Stimulated activated naive CD8-positive, alpha-beta T cell treated with anti-CD3 and anti-CD28 coated beads, Interleukin-15, amount 100 ng/mL, for 72 hours (primary cell): ENCODE data around the gene SLC25A42.
"Not testable (repeated sequence)": the region's sequence is repeated elsewhere in the genome, so short reads cannot be mapped to it uniquely, and the experiment has no call there.

Source experiments
- ATAC-seq: fragments of 150-1000 bp; cut with Tn5 transposase; 2 replicates; pipeline ENCODE4 v1.10.0; 2021; ENCODE audit warnings: mild to moderate bottlenecking, moderate library complexity
- DNase-seq, 2 donors: peaks; one replicate each; pipeline ENCODE4 v3.0.0; 2021 to 2022
- H3K27ac Mint-ChIP-seq, 2 donors: one replicate each; pipeline ENCODE4 v1.8.0; 2022; ENCODE audit warnings: mild to moderate bottlenecking in 2 of 2, mixed read lengths in 2 of 2, moderate library complexity in 2 of 2
- H3K27me3 Mint-ChIP-seq: one replicate; pipeline ENCODE4 v1.8.0; 2022; ENCODE audit warnings: mixed read lengths
- H3K4me1 Mint-ChIP-seq: one replicate; pipeline ENCODE4 v1.8.0; 2022; ENCODE audit warnings: mild to moderate bottlenecking, mixed read lengths
- H3K4me3 Mint-ChIP-seq, 2 donors: one replicate each; pipeline ENCODE4 v1.8.0; 2022; ENCODE audit warnings: mild to moderate bottlenecking in 2 of 2, mixed read lengths in 2 of 2, moderate library complexity in 1 of 2
- H3K9me3 Mint-ChIP-seq, 2 donors: one replicate each; pipeline ENCODE4 v1.8.0; 2022; ENCODE audit warnings: mixed read lengths in 2 of 2

The SLC25A42 gene

GRCh38 chr19:19076476-19076875 lies 12.7 kb downstream of the SLC25A42 start:
- no peak overlapping the region for H3K27ac Mint-ChIP-seq

GRCh38 chr19:19077103-19077502 lies 13.3 kb downstream of the SLC25A42 start:
- H3K27ac Mint-ChIP-seq = no peak overlapping the region
- DNase-seq = no peak
- no peak overlapping the region for H3K4me3 Mint-ChIP-seq
- no peak for ATAC-seq
- H3K4me1 Mint-ChIP-seq = peaks cover 17% of the 10 kb centered on the region
- H3K9me3 Mint-ChIP-seq = no peaks in the 10 kb centered on the region
- H3K27me3 Mint-ChIP-seq = no peaks in the 10 kb centered on the region

More at GRCh38 chr19:19076476-19076875, 12.7 kb downstream of the SLC25A42 start:
- no peaks in the 10 kb centered on the region for H3K27me3 Mint-ChIP-seq
- peaks cover 17% of the 10 kb centered on the region for H3K4me1 Mint-ChIP-seq
- DNase-seq (no peak), ATAC-seq (no peak)
- H3K9me3 Mint-ChIP-seq = no peaks in the 10 kb centered on the region
- no peak overlapping the region for H3K4me3 Mint-ChIP-seq

DNA sequence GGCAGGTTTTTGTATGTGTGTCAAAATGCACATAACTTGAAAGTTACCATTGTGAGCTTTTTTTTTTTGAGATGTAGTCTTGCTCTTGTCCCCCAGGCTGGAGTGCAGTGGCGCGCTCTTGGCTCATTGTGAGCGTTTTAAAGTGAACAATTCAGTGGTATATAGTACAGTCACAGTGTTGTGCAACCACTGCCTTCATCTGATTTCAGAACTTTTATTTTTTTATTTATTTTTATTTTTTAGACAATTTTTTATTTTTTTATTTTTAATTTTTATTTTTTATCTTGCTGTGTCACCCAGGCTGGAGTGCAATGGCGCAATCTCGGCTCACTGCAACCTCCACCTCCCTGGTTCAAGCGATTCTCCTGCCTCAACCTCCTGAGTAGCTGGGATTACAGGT lies 15.0 kb downstream of the SLC25A42 start:
- Mint-ChIP-seq H3K9me3 (no peaks in the 10 kb centered on the region), H3K4me1 (peaks cover 9% of the 10 kb centered on the region), H3K27me3 (no peaks in the 10 kb centered on the region), H3K4me3 (no peak overlapping the region), H3K27ac (no peak overlapping the region)
- no peak for ATAC-seq
- no peak for DNase-seq

DNA sequence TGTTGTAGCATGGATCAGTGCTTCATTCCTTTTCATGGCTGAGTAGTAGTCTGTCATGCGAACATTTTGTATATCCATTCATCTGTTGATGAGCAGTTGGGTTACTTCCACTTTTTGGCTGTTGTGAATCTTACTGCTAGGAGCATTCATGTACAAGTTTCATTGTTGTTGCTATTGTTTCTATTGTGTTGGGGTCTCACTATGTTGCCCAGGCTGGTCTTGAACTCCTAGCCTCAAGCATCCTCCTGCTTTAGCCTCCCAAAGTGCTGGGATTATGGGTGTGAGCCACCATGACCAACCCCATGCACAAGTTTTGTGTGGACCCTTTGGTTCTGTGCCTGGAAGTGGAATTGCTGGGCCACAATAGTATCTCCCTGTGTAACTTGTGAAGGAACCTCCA lies 15.8 kb downstream of the SLC25A42 start:
- Mint-ChIP-seq H3K9me3 (no peaks in the 10 kb centered on the region), H3K27ac (no peak overlapping the region), H3K4me3 (no peak overlapping the region), H3K27me3 (no peaks in the 10 kb centered on the region), H3K4me1 (peaks cover 9% of the 10 kb centered on the region)
- DNase-seq = no peak
- ATAC-seq = no peak

- DNase-seq (no peak), ATAC-seq (no peak)
- H3K4me3 Mint-ChIP-seq = no peak overlapping the region
- no peaks in the 10 kb centered on the region for H3K9me3 Mint-ChIP-seq
- H3K4me1 Mint-ChIP-seq = no peaks in the 10 kb centered on the region
- no peaks in the 10 kb centered on the region for H3K27me3 Mint-ChIP-seq
- H3K27ac Mint-ChIP-seq = no peak overlapping the region
Measured at GRCh38 chr19:19081642-19082151, 17.9 kb downstream of the SLC25A42 start.

DNA sequence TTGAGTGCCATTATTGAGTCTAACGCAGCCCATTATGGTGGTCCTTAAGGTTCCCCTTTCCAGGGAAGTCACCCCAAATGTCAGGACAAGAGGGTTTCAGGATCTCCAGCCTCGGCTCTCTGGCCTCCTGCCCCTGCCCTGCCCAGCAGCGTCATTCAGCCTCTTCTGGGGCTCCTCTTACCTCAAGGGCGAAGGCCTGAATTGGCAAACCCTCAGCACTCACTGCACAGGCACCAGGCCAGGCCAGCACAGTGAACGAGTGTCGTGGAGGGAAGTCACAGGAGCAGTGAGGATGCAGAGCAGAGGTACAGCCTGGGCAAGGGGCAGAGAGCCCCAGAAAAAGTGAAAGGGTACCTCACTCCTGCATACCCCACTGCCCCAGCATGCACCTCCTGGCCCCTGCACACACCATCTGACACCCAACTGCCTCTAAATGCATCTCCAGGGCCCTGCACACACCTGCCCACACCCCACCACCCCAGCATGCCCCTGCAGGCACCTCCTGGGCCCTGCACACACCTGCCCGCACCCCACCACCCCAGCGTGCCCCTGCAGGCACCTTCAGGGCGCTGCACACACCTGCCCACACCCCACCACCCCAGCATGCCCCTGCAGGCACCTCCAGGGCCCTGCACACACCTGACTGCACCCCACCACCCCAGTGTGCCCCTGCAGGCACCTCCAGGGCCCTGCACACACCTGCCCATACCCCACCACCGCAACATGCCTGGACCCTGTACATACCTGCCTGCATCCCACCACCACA lies 19.8 kb downstream of the SLC25A42 start:
- no peaks in the 10 kb centered on the region for H3K27me3 Mint-ChIP-seq
- no peaks in the 10 kb centered on the region for H3K9me3 Mint-ChIP-seq
- H3K4me3 Mint-ChIP-seq = no peak overlapping the region
- DNase-seq = no peak
- H3K4me1 Mint-ChIP-seq = no peaks in the 10 kb centered on the region
- H3K27ac Mint-ChIP-seq = no peak overlapping the region
- ATAC-seq = peak; percentile 28

DNA sequence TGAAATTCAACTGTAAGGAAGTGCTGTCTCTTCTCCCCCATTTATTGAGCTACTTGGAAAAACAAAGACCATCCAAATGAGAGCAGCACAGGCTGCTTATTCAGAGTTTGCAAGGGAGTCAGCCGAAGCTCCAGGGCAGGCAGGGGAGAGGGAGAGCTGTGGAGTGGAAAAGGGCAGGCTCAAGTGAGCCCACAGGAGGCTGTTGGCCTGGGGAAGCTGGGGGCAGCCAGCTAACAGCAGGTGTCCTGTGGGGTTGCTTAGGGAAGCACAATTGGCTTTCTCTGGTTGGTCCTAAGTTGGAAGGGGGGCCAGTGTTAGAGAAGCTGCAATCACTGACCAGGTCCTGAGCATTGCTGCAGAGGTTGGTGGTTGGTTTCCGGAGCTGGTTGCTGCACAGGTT lies 23.9 kb downstream of the SLC25A42 start:
- ATAC-seq = no peak
- H3K9me3 Mint-ChIP-seq = no peaks in the 10 kb centered on the region

DNA sequence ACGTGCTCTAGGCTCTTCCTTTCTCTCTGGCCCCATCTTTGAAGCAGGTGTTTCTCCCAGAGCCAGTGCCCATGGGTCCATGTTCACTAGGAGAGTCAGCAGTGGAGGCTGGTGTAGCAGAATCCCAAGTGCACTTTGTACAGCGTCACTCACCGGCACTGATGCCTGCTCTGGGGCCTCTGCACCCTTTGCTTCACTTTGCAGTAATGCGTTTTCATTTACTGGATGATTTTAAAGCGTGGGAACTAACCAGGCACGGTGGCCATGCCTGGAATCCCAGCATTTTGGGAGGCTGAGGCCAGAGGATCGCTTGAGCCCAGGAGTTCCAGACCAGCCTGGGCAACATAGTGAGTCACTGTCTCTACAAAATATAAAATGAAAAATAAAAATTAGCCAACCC lies 30.7 kb downstream of the SLC25A42 start:
- Mint-ChIP-seq H3K4me1 (peaks cover 5% of the 10 kb centered on the region), H3K9me3 (no peaks in the 10 kb centered on the region), H3K27ac (no peak overlapping the region), H3K27me3 (no peaks in the 10 kb centered on the region), H3K4me3 (no peak overlapping the region)
- no peak for DNase-seq
- no peak for ATAC-seq

More for the DNA sequence above, 23.9 kb downstream of the SLC25A42 start:
- Mint-ChIP-seq H3K4me1 (no peaks in the 10 kb centered on the region), H3K27me3 (no peaks in the 10 kb centered on the region), H3K27ac (no peak overlapping the region), H3K4me3 (no peak overlapping the region)
- DNase-seq = no peak

DNA sequence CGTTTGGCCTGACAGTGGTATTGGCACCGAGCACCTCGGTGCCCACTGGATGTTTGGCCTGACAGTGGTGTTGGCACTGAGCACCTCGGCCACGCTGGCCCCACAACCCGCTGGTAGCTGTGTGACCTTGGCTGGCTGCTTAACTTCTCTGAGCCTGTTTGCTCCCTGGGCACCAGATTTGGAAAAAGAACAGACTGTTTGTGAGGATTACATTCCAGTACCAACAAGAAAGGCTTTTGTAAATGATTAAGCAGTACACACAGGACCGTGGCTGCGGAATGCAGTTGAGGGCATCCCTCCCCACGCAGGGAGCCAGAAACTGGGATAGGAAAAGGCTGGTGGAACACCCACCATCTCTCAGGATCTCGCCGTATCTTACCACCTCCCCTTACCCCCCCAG lies 31.9 kb downstream of the SLC25A42 start:
- H3K27me3 Mint-ChIP-seq = no peaks in the 10 kb centered on the region
- no peaks in the 10 kb centered on the region for H3K9me3 Mint-ChIP-seq
- H3K27ac Mint-ChIP-seq = no peak overlapping the region
- ATAC-seq = no peak
- H3K4me1 Mint-ChIP-seq = peaks cover 5% of the 10 kb centered on the region
- DNase-seq = no peak
- H3K4me3 Mint-ChIP-seq = no peak overlapping the region

- Mint-ChIP-seq H3K9me3 (no peaks in the 10 kb centered on the region), H3K27me3 (no peaks in the 10 kb centered on the region), H3K4me3 (no peak overlapping the region), H3K4me1 (peaks cover 5% of the 10 kb centered on the region), H3K27ac (no peak overlapping the region)
- ATAC-seq (no peak), DNase-seq (no peak)
Measured at GRCh38 chr19:19096641-19097627, 33.1 kb downstream of the SLC25A42 start.

GRCh38 chr19:19098084-19098702 lies 34.4 kb downstream of the SLC25A42 start:
- H3K4me3 Mint-ChIP-seq = no peak overlapping the region
- no peak for ATAC-seq

DNA sequence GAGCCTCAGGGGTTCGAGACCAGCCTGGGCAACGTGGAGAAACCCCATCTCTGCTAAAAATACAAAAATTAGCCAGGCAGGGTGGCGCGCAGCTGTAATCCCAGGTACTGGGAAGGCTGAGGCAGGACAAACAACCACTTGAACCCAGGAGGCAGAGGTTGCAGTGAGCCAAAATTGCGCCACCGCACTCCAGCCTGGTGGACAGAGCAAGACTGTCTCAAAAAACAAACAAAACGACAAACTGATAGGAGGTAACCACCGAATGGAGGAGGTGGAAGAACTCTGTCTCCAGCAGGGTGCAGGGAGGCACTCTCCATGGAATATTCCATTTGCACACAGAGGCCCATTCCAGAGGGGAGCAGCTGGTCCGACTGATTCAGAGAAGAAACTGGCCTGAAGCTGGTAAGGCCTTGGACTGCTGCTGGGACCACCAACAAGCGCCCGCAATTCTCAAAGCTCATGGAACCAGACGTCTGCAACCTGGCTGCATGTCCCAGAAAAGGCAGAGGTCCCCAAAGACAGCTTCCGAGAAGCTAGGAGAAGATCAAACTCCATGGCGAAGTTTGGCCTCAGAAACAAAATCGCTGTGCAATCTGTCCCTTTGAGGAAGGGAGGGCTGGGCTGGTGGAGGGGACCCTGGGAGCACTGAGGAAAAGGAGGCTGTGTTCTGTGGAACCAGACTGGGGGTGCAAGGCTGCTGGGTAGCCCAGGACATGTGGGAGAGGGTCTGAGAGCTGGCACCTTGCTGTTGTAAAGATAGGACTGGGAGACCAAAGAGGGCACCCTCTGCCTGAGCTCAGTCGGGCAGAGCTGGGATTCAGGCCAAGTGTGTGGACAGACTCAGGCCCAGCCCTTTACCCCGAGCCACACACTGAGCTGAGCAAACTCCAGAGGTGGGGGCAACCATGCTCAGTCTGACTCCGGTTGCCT lies 35.2 kb downstream of the SLC25A42 start:
- H3K4me3 Mint-ChIP-seq = no peak overlapping the region
- no peaks in the 10 kb centered on the region for H3K9me3 Mint-ChIP-seq
- no peak for DNase-seq
- peak overlapping the region in 1 of 2 donors; percentile 60 for H3K27ac Mint-ChIP-seq
- H3K27me3 Mint-ChIP-seq = no peaks in the 10 kb centered on the region
- peaks cover 5% of the 10 kb centered on the region for H3K4me1 Mint-ChIP-seq
- no peak for ATAC-seq

More at GRCh38 chr19:19098084-19098702, 34.4 kb downstream of the SLC25A42 start:
- peaks cover 5% of the 10 kb centered on the region for H3K4me1 Mint-ChIP-seq
- H3K9me3 Mint-ChIP-seq = no peaks in the 10 kb centered on the region
- no peaks in the 10 kb centered on the region for H3K27me3 Mint-ChIP-seq
- DNase-seq = no peak
- H3K27ac Mint-ChIP-seq = peak overlapping the region in 1 of 2 donors; percentile 60

DNA sequence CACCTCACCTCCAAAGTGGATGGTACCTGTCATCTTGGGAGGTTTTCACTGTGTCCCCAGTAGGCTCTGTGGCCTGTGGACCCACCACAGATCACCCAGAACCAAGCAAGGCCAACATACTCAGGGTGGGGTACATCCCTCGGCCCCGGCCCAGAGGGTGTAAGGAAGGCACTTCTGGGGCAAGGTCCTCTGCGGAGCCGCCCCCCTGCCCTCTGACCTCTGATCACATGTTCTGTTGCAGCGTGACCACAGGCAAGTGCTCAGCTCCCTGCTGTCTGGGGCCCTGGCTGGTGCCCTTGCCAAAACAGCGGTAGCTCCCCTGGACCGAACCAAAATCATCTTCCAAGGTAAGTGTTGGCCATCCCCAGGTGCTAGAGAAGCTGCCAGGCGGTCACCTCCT lies 37.7 kb downstream of the SLC25A42 start:
- DNase-seq (no peak), ATAC-seq (no peak)
- no peaks in the 10 kb centered on the region for H3K9me3 Mint-ChIP-seq
- no peak overlapping the region for H3K27ac Mint-ChIP-seq
- H3K4me3 Mint-ChIP-seq = no peak overlapping the region
- H3K4me1 Mint-ChIP-seq = no peaks in the 10 kb centered on the region
- H3K27me3 Mint-ChIP-seq = no peaks in the 10 kb centered on the region

DNA sequence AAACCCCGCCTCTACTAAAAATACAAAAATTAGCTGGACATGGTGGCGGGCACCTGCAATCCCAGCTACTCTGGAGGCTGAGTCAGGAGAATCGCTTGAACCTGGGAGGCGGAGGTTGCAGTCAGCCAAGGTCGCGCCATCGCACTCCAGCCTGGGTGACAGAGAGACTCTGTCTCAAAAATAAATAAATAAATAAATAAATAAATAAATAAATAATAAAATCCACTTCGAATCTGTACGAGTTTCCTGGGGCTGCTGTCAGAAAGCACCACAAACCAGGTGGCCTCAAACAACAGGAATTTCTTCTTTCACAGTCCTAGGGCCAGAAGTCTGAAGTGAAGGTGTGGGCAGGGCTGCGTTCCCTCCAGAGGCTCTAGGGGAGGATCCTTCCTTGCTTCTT lies 38.8 kb downstream of the SLC25A42 start:
- not testable (repeated sequence) for ATAC-seq, H3K4me3 Mint-ChIP-seq, H3K9me3 Mint-ChIP-seq, H3K27ac Mint-ChIP-seq, DNase-seq, H3K27me3 Mint-ChIP-seq, H3K4me1 Mint-ChIP-seq

GRCh38 chr19:19103167-19103566 lies 39.4 kb downstream of the SLC25A42 start:
- H3K27ac Mint-ChIP-seq = no peak overlapping the region
- H3K9me3 Mint-ChIP-seq = no peaks in the 10 kb centered on the region
- H3K4me1 Mint-ChIP-seq = no peaks in the 10 kb centered on the region
- ATAC-seq (no peak), DNase-seq (no peak)
- no peaks in the 10 kb centered on the region for H3K27me3 Mint-ChIP-seq
- no peak overlapping the region for H3K4me3 Mint-ChIP-seq
